ENCODE measurements around the gene JAG2.

DNA sequence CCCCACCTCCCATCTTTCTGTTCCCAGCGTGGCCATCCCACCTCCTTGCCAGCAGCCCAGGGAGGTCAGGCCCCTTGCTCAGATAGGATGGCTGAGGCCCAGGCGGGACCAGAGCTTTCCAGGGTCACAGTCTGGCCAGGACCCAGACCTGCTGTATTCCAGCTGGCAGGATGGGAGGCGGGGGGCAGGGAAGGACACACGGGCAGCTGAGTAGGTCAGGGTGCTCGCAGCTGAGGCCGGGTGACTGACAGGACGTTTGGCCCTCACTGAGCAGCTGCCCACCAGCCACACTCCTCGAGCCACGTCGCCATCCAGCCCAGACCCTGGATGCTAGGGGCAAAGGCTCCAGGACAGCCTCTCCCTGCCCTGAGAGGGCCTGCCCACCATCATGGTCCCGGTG lies 8.5 kb upstream of the JAG2 start:
- TF ChIP-seq, protein P1, sequence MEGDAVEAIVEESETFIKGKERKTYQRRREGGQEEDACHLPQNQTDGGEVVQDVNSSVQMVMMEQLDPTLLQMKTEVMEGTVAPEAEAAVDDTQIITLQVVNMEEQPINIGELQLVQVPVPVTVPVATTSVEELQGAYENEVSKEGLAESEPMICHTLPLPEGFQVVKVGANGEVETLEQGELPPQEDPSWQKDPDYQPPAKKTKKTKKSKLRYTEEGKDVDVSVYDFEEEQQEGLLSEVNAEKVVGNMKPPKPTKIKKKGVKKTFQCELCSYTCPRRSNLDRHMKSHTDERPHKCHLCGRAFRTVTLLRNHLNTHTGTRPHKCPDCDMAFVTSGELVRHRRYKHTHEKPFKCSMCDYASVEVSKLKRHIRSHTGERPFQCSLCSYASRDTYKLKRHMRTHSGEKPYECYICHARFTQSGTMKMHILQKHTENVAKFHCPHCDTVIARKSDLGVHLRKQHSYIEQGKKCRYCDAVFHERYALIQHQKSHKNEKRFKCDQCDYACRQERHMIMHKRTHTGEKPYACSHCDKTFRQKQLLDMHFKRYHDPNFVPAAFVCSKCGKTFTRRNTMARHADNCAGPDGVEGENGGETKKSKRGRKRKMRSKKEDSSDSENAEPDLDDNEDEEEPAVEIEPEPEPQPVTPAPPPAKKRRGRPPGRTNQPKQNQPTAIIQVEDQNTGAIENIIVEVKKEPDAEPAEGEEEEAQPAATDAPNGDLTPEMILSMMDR (IDR thresholded peaks at IDR 0.05), result no peak
- no peak for TF ChIP-seq POLR2AphosphoS5 (IDR thresholded peaks at IDR 0.05)
- TF ChIP-seq POLR2A (IDR thresholded peaks at IDR 0.05; ENCODE audit: low read depth), result no peak
